HepG2 (cell line): ENCODE measurements around the gene SEC11A.

Experiments used
- AHR ChIP-seq: IDR thresholded peaks from 2 replicates; pipeline ENCODE4 v1.6.1; 2018; ENCODE audit warnings: missing genetic modification reagents, missing compliant biosample characterization
- ATF7 ChIP-seq, 2 experiments: fragments of 450-650 bp in 1 of 2; sonication (generic) in 1 of 2; formaldehyde crosslinking in 1 of 2; IDR thresholded peaks; 2 replicates each; pipeline versions ENCODE4 v1.4.0 to v1.6.1; 2016 to 2020; ENCODE audit warnings: antibody characterized with exemption in 1 of 2, mild to moderate bottlenecking in 1 of 2, missing genetic modification reagents in 1 of 2
- CEBPG ChIP-seq: IDR thresholded peaks from 2 replicates; pipeline ENCODE4 v1.6.1; 2016
- CTCF ChIP-seq: sonication (generic); formaldehyde crosslinking; IDR thresholded peaks from 2 replicates; pipeline ENCODE4 v1.5.0; 2020; ENCODE audit warnings: mild to moderate bottlenecking, missing genetic modification reagents, moderate library complexity
- MAFK ChIP-seq, 2 experiments: IDR thresholded peaks in 1 of 2; conservative IDR thresholded peaks in 1 of 2; 2 replicates each; pipeline ENCODE4 v1.6.1; 2011; ENCODE audit warnings: improper control_type of control experiment in 2 of 2, low read length in 2 of 2
- NBN ChIP-seq: fragments of 450-650 bp; conservative IDR thresholded peaks from 2 replicates; pipeline ENCODE4 v1.6.1; 2017
- ZBTB39 ChIP-seq: sonication (generic); formaldehyde crosslinking; IDR thresholded peaks from 2 replicates; pipeline ENCODE4 v1.5.0; 2020; ENCODE audit warnings: missing genetic modification reagents
- ZFX ChIP-seq: sonication (generic); formaldehyde crosslinking; IDR thresholded peaks from 2 replicates; pipeline ENCODE4 v1.4.0; 2020; ENCODE audit warnings: mild to moderate bottlenecking, low read depth, missing genetic modification reagents, moderate library complexity
- ZNF124 ChIP-seq: sonication (generic); formaldehyde crosslinking; IDR thresholded peaks from 2 replicates; pipeline ENCODE4 v1.4.0; 2020; ENCODE audit warnings: missing genetic modification reagents
- ZNF251 ChIP-seq: sonication (generic); formaldehyde crosslinking; IDR thresholded peaks from 2 replicates; pipeline ENCODE4 v1.9.0; 2021; ENCODE audit warnings: mild to moderate bottlenecking, missing genetic modification reagents
- ZNF33B ChIP-seq: sonication (generic); formaldehyde crosslinking; IDR thresholded peaks from 2 replicates; pipeline ENCODE4 v1.5.1; 2020; ENCODE audit warnings: mild to moderate bottlenecking, missing genetic modification reagents

- TF ChIP-seq MAFK (conservative IDR thresholded peaks at IDR 0.05 in 1 of 2, IDR thresholded peaks at IDR 0.05 in 1 of 2; ENCODE audit: low read length in 2 of 2) (no peak), NBN (no peak), ZBTB39 (CRISPR knock-in tag) (no peak), AHR (no peak), CTCF (CRISPR knock-in tag) (no peak), CEBPG (CRISPR knock-in tag) (no peak), ZNF124 (CRISPR knock-in tag) (no peak), ZFX (CRISPR knock-in tag) (no peak), ZNF251 (CRISPR knock-in tag) (no peak), ZNF33B (CRISPR knock-in tag) (no peak), ATF7 (IDR thresholded peaks at IDR 0.05) (no peak), ATF7 (CRISPR knock-in tag; IDR thresholded peaks at IDR 0.05) (no peak)
Measured at GRCh38 chr15:84759018-84759417, 43.1 kb upstream of the SEC11A start.
